Stimulated activated CD4-positive, alpha-beta T cell treated with anti-CD3 and anti-CD28 coated beads, Interleukin-2, amount 100 ng/mL, for 24 hours (primary cell): ENCODE data around the gene MYO7B.

Experiments
- DNase-seq, 2 donors: peaks; one replicate each; pipeline ENCODE4 v3.0.0-alpha.2; 2020

The MYO7B gene

GRCh38 chr2:127590386-127591190 is 55.1 kb downstream of the MYO7B start:
- DNase-seq: no peak

GRCh38 chr2:127591221-127591923 is 55.9 kb downstream of the MYO7B start:
- DNase-seq: peak; percentile 67 to 78

- peak in 1 of 2 donors; percentile 11 for DNase-seq
Observed at GRCh38 chr2:127592761-127593227, 57.3 kb downstream of the MYO7B start.

GRCh38 chr2:127593228-127594115 is 58.0 kb downstream of the MYO7B start:
- peak in 1 of 2 donors; percentile 15 for DNase-seq

- DNase-seq: peak in 1 of 2 donors; percentile 3
Observed at GRCh38 chr2:127594116-127594591, 58.7 kb downstream of the MYO7B start.

- peak in 1 of 2 donors; percentile 9 for DNase-seq
Observed at GRCh38 chr2:127596311-127597045, 61.0 kb downstream of the MYO7B start.

- no peak for DNase-seq
Observed at GRCh38 chr2:127597046-127597983, 61.8 kb downstream of the MYO7B start.

- no peak for DNase-seq
Observed at GRCh38 chr2:127597984-127598380, 62.5 kb downstream of the MYO7B start.

- no peak for DNase-seq
Observed at GRCh38 chr2:127598711-127599110, 63.2 kb downstream of the MYO7B start.

GRCh38 chr2:127599211-127599610 is 63.7 kb downstream of the MYO7B start:
- DNase-seq: no peak

- DNase-seq: no peak
Observed at GRCh38 chr2:127604986-127605385, 69.5 kb downstream of the MYO7B start.

- no peak for DNase-seq
Observed at GRCh38 chr2:127605691-127606263, 70.3 kb downstream of the MYO7B start.

- no peak for DNase-seq
Observed at GRCh38 chr2:127606625-127607398, 71.3 kb downstream of the MYO7B start.

- DNase-seq: no peak
Observed at GRCh38 chr2:127607399-127607908, 72.0 kb downstream of the MYO7B start.

- no peak for DNase-seq
Observed at GRCh38 chr2:127608061-127609030, 72.9 kb downstream of the MYO7B start.

- DNase-seq: no peak
Observed at GRCh38 chr2:127609031-127609751, 73.7 kb downstream of the MYO7B start.

- DNase-seq: no peak
Observed at GRCh38 chr2:127609818-127610217, 74.3 kb downstream of the MYO7B start.

GRCh38 chr2:127610561-127610960 is 75.1 kb downstream of the MYO7B start:
- DNase-seq: no peak
